Esophagus muscularis mucosa (tissue), 4 donors: ENCODE measurements around the gene CBFA2T3. TPM values are rescaled to one million over a fixed set of nuclear protein-coding genes. Genes with fewer than 3 reads are reported as not detected.

Source experiments
- DNase-seq: peaks from one replicate; pipeline ENCODE4 v3.0.0-alpha.2; 2017; ENCODE audit errors: extremely low spot score
- H3K27ac ChIP-seq, 4 donors: fragments of 200-600 bp; sonication (generic); replicated peaks in 1 of 4; 1 replicate in 3 of 4; 2 replicates in 1 of 4; pipeline ENCODE4 v1.5.1; 2016 to 2019; ENCODE audit warnings: mild to moderate bottlenecking in 1 of 4
- H3K27me3 ChIP-seq, 4 donors: fragments of 200-600 bp; sonication (generic); one replicate each; pipeline versions ENCODE4 v1.5.1 to v1.6.0; 2016 to 2019
- H3K36me3 ChIP-seq, 4 donors: fragments of 200-600 bp; sonication (generic); one replicate each; pipeline ENCODE4 v1.5.1; 2016 to 2019
- H3K4me1 ChIP-seq, 4 donors: fragments of 200-600 bp; sonication (generic); one replicate each; pipeline ENCODE4 v1.5.1; 2016 to 2019
- H3K4me3 ChIP-seq, 4 donors: fragments of 200-600 bp; sonication (generic); 1 replicate in 2 of 4; 2 replicates in 2 of 4; pipeline ENCODE4 v1.5.1; 2016 to 2019; ENCODE audit warnings: mild to moderate bottlenecking in 4 of 4, moderate library complexity in 1 of 4
- H3K9me3 ChIP-seq, 4 donors: fragments of 200-600 bp; sonication (generic); 1 replicate in 3 of 4; 2 replicates in 1 of 4; pipeline ENCODE4 v1.5.1; 2016 to 2019
- CTCF ChIP-seq, 3 experiments: fragments of 200-600 bp in 2 of 3; fragments of 450-650 bp in 1 of 3; sonication (generic) in 2 of 3; IDR thresholded peaks; one replicate each; pipeline ENCODE4 v1.5.1; 2017 to 2019; ENCODE audit warnings: antibody characterized with exemption in 3 of 3, mild to moderate bottlenecking in 2 of 3, moderate library complexity in 1 of 3
- EP300 ChIP-seq: sonication (generic); formaldehyde crosslinking; IDR thresholded peaks from one replicate; pipeline ENCODE4 v1.6.1; 2017; ENCODE audit warnings: antibody characterized with exemption
- POLR2A ChIP-seq: fragments of 450-650 bp; IDR thresholded peaks from one replicate; pipeline ENCODE4 v1.6.1; 2017; ENCODE audit warnings: antibody characterized with exemption, moderate library complexity, mild to moderate bottlenecking, low read depth
- POLR2AphosphoS5 ChIP-seq, 2 donors: sonication (generic); formaldehyde crosslinking; IDR thresholded peaks; one replicate each; pipeline ENCODE4 v1.6.1; 2017; ENCODE audit warnings: antibody characterized with exemption in 2 of 2
- WGBS: methylation state at CpG from one replicate; pipeline ENCODE4 v1.1.5; 2018; 5-methylcytosine and 5-hydroxymethylcytosine counted together
- intact Hi-C: fragments of 100-400 bp; cut with DNase I; formaldehyde crosslinking; loops from one replicate; pipeline ENCODE4 v1.15.1; 2023
- total RNA-seq, 4 donors: library from RNA; depleted of rRNA; stranded (reverse); fragments of >200 nt; gene quantifications; one replicate each; pipeline versions ENCODE4 v1.1.0 to v1.2.1, GENCODE V29; 2016

The CBFA2T3 gene
- total RNA-seq, 4 donors from 2014 or later = 2.0 to 10.4 (median 3.5) TPM

- peaks cover 21 to 34% (median 26%) of the 10 kb centered on the region in 4 donors for H3K4me1 ChIP-seq
- H3K9me3 ChIP-seq = no peaks in the 10 kb centered on the region
- H3K27ac ChIP-seq = peak overlapping the region in 2 of 4 donors; percentile 2 to 65
- no peak overlapping the region for H3K4me3 ChIP-seq
- H3K36me3 ChIP-seq = peaks cover 0 to 64% (median 27%) of the 10 kb centered on the region in 4 donors
- intact Hi-C loops = no loop called here
- H3K27me3 ChIP-seq = peaks cover 0 to 28% (median 0%) of the 10 kb centered on the region in 4 donors
- DNase-seq = peak; percentile 94
- WGBS = 75% methylated on average over 25 of the region's 39 CpGs
- no peak for TF ChIP-seq EP300
- peak; percentile 39 to 77 for TF ChIP-seq POLR2AphosphoS5 (IDR thresholded peaks at IDR 0.05)
- peak in 1 of 3 experiments; percentile 21 for TF ChIP-seq CTCF (IDR thresholded peaks at IDR 0.05)
These were observed 90.0 kb downstream of the CBFA2T3 start for GRCh38 chr16:88886845-88887521.

GRCh38 chr16:88886420-88886844, 90.6 kb downstream of the CBFA2T3 start:
- no peak for TF ChIP-seq CTCF (IDR thresholded peaks at IDR 0.05)
- H3K27me3 ChIP-seq = peaks cover 0 to 33% (median 0%) of the 10 kb centered on the region in 4 donors
- H3K36me3 ChIP-seq = peaks cover 0 to 64% (median 26%) of the 10 kb centered on the region in 4 donors
- no peak for DNase-seq
- H3K4me1 ChIP-seq = peaks cover 24 to 37% (median 30%) of the 10 kb centered on the region in 4 donors
- 90% methylated on average over 11 of the region's 15 CpGs for WGBS
- H3K4me3 ChIP-seq = no peak overlapping the region
- intact Hi-C loops = no loop called here
- H3K9me3 ChIP-seq = no peaks in the 10 kb centered on the region
- H3K27ac ChIP-seq = peak overlapping the region in 2 of 4 donors; percentile 2 to 42

- H3K27ac ChIP-seq = no peak overlapping the region
- 92% methylated on average over 22 of the region's 28 CpGs for WGBS
These were observed 91.2 kb downstream of the CBFA2T3 start for GRCh38 chr16:88885693-88886280.

GRCh38 chr16:88884569-88885271, 92.3 kb downstream of the CBFA2T3 start:
- Histone ChIP-seq H3K4me3 (no peak overlapping the region), H3K27ac (no peak overlapping the region), H3K36me3 (peaks cover 0 to 64% (median 24%) of the 10 kb centered on the region in 4 donors), H3K9me3 (no peaks in the 10 kb centered on the region), H3K27me3 (peaks cover 0 to 49% (median 0%) of the 10 kb centered on the region in 4 donors), H3K4me1 (peaks cover 33 to 46% (median 35%) of the 10 kb centered on the region in 4 donors)
- no peak for DNase-seq
- intact Hi-C loops = no loop called here
- WGBS = 93% methylated on average over 32 of the region's 39 CpGs
- no peak for TF ChIP-seq POLR2AphosphoS5 (IDR thresholded peaks at IDR 0.05)
- no peak for TF ChIP-seq CTCF (IDR thresholded peaks at IDR 0.05)
- TF ChIP-seq POLR2A = no peak
- no peak for TF ChIP-seq EP300

More at GRCh38 chr16:88885693-88886280, 91.2 kb downstream of the CBFA2T3 start:
- Histone ChIP-seq H3K4me3 (no peak overlapping the region), H3K27me3 (peaks cover 0 to 40% (median 0%) of the 10 kb centered on the region in 4 donors), H3K36me3 (peaks cover 0 to 64% (median 26%) of the 10 kb centered on the region in 4 donors), H3K9me3 (no peaks in the 10 kb centered on the region), H3K4me1 (peaks cover 31 to 44% (median 35%) of the 10 kb centered on the region in 4 donors)
- DNase-seq = no peak
- intact Hi-C loops = no loop called here
- no peak for TF ChIP-seq CTCF (IDR thresholded peaks at IDR 0.05)
- TF ChIP-seq POLR2A = no peak
- no peak for TF ChIP-seq EP300
- no peak for TF ChIP-seq POLR2AphosphoS5 (IDR thresholded peaks at IDR 0.05)
